VCaP (cell line): Measurements from ENCODE around the gene PSMB11.

Experiments
- H3K27ac ChIP-seq: fragments of 450-650 bp; 2 replicates; pipeline ENCODE4 v1.5.1; 2017
- TF ChIP-seq, protein P1 (sequence below): fragments of 450-650 bp; conservative IDR thresholded peaks from 2 replicates; pipeline ENCODE4 v1.5.1; 2017; ENCODE audit warnings: mild to moderate bottlenecking, moderate library complexity

PSMB11 gene

GRCh38 chr14:23058654-23059504 lies 16.9 kb downstream of the PSMB11 start:
- TF ChIP-seq, protein P1, sequence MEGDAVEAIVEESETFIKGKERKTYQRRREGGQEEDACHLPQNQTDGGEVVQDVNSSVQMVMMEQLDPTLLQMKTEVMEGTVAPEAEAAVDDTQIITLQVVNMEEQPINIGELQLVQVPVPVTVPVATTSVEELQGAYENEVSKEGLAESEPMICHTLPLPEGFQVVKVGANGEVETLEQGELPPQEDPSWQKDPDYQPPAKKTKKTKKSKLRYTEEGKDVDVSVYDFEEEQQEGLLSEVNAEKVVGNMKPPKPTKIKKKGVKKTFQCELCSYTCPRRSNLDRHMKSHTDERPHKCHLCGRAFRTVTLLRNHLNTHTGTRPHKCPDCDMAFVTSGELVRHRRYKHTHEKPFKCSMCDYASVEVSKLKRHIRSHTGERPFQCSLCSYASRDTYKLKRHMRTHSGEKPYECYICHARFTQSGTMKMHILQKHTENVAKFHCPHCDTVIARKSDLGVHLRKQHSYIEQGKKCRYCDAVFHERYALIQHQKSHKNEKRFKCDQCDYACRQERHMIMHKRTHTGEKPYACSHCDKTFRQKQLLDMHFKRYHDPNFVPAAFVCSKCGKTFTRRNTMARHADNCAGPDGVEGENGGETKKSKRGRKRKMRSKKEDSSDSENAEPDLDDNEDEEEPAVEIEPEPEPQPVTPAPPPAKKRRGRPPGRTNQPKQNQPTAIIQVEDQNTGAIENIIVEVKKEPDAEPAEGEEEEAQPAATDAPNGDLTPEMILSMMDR: no peak
- H3K27ac ChIP-seq: peak overlapping the region; percentile 74

GRCh38 chr14:23060536-23061260 lies 18.7 kb downstream of the PSMB11 start:
- no peak overlapping the region for H3K27ac ChIP-seq
- TF ChIP-seq, protein P1: no peak

- TF ChIP-seq, protein P1: no peak
- no peak overlapping the region for H3K27ac ChIP-seq
These were observed 20.0 kb downstream of the PSMB11 start for GRCh38 chr14:23062002-23062401.

DNA sequence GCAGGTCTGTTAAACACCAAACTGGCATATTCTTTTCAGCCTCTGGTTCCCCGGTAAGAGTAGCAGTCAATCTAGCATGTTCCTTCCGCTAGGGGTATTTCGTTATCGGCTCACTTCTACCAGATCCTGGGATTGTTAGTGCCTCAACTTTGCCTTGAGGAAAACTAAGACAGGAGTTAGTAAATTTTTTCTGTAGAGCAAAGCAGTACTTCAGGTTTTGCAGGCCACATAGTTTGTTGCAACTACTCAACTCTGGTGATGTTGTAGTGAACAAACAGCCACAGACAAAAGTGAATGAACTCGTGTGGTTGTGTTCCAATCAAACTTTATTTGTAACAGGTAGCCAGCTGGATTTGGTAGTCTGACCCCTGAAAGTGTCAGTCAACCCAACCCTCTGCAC lies 21.6 kb downstream of the PSMB11 start:
- no peak overlapping the region for H3K27ac ChIP-seq
- TF ChIP-seq, protein P1: no peak

DNA sequence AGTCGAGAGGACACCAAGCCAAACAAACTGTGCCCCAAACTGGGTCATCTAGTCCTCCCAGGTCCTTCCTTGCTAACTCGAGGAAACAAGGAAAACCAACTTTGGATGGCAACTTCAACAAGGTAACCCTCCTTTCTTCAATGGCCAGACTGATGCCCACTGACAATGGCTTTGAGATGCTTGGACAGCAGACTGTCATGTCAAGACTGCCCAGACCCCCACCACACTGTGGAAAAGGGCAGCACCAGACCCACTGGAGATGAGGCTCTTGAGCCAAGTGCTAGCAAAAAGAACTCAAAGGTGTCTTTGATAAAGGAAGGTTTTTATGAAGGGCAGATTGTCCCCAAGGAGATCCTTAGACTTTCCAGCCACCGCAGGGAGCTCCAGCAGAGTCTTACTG lies 24.4 kb downstream of the PSMB11 start:
- TF ChIP-seq, protein P1: no peak
- H3K27ac ChIP-seq: no peak overlapping the region

- TF ChIP-seq, protein P1: no peak
- H3K27ac ChIP-seq: no peak overlapping the region
These were observed 25.1 kb downstream of the PSMB11 start for GRCh38 chr14:23066855-23067744.
